ENCODE results near the gene SIGLEC7. TPM values are rescaled to one million over a fixed set of nuclear protein-coding genes. Genes with fewer than 3 reads are reported as not detected.

SIGLEC7 gene
- total RNA-seq, 2 donors from 2014 or later: 0.42 TPM; not detected in 1

GRCh38 chr19:51103926-51104341 is 38.2 kb upstream of the SIGLEC7 start:
- Mint-ChIP-seq H3K4me3 (no peak overlapping the region), H3K27ac (no peak overlapping the region), H3K27me3 (no peaks in the 10 kb centered on the region), H3K4me1 (peaks cover 39% of the 10 kb centered on the region), H3K36me3 (ENCODE audit: low read depth) (no peaks in the 10 kb centered on the region)
- H3K9me3 ChIP-seq (ENCODE audit: control insufficient read depth, low read length, poor library complexity, severe bottlenecking): no peaks in the 10 kb centered on the region
- DNase-seq: no peak
- no peak for ATAC-seq

GRCh38 chr19:51107406-51108065 is 34.6 kb upstream of the SIGLEC7 start:
- Mint-ChIP-seq H3K4me1 (peaks cover 30% of the 10 kb centered on the region), H3K36me3 (ENCODE audit: low read depth) (no peaks in the 10 kb centered on the region), H3K4me3 (peak overlapping the region; percentile 97), H3K27ac (peak overlapping the region; percentile 98), H3K27me3 (no peaks in the 10 kb centered on the region)
- DNase-seq (no peak), ATAC-seq (no peak)
- no peaks in the 10 kb centered on the region for H3K9me3 ChIP-seq (ENCODE audit: control insufficient read depth, low read length, poor library complexity, severe bottlenecking)

GRCh38 chr19:51108066-51108804 is 33.9 kb upstream of the SIGLEC7 start, which contains the start of gene CTU1:
CTU1 (minus strand) TSS chr19:51108409; CDS start chr19:51104569, 3,840 bp downstream.
- Mint-ChIP-seq H3K36me3 (ENCODE audit: low read depth) (no peaks in the 10 kb centered on the region), H3K4me1 (peaks cover 27% of the 10 kb centered on the region), H3K4me3 (peak within 1 kb of the TSS; percentile 97), H3K27me3 (no peaks in the 10 kb centered on the region), H3K27ac (peak within 1 kb of the TSS; percentile 98)
- ATAC-seq: peak; percentile 99
- no peaks in the 10 kb centered on the region for H3K9me3 ChIP-seq (ENCODE audit: control insufficient read depth, low read length, poor library complexity, severe bottlenecking)
- DNase-seq: peak; percentile 91 to 98 (median 95)

- H3K27me3 Mint-ChIP-seq: no peaks in the 10 kb centered on the region
- peak; percentile 59 for ATAC-seq
- no peaks in the 10 kb centered on the region for H3K9me3 ChIP-seq (ENCODE audit: control insufficient read depth, low read length, poor library complexity, severe bottlenecking)
- DNase-seq: no peak
- peak overlapping the region; percentile 98 for H3K27ac Mint-ChIP-seq
- peaks cover 28% of the 10 kb centered on the region for H3K4me1 Mint-ChIP-seq
- H3K4me3 Mint-ChIP-seq: peak overlapping the region; percentile 97
- H3K36me3 Mint-ChIP-seq (ENCODE audit: low read depth): no peaks in the 10 kb centered on the region
Measured at GRCh38 chr19:51108805-51109146, 33.3 kb upstream of the SIGLEC7 start.

GRCh38 chr19:51110666-51110971 is 31.5 kb upstream of the SIGLEC7 start:
- no peak for ATAC-seq
- no peaks in the 10 kb centered on the region for H3K9me3 ChIP-seq (ENCODE audit: control insufficient read depth, low read length, poor library complexity, severe bottlenecking)
- Mint-ChIP-seq H3K27me3 (no peaks in the 10 kb centered on the region), H3K4me3 (no peak overlapping the region), H3K27ac (no peak overlapping the region), H3K36me3 (ENCODE audit: low read depth) (no peaks in the 10 kb centered on the region), H3K4me1 (peaks cover 32% of the 10 kb centered on the region)
- DNase-seq: no peak

GRCh38 chr19:51111606-51112005 is 30.5 kb upstream of the SIGLEC7 start:
- Mint-ChIP-seq H3K4me3 (no peak overlapping the region), H3K36me3 (ENCODE audit: low read depth) (no peaks in the 10 kb centered on the region)
- DNase-seq: no peak

GRCh38 chr19:51114087-51114729 is 27.9 kb upstream of the SIGLEC7 start:
- Mint-ChIP-seq H3K27ac (no peak overlapping the region), H3K27me3 (no peaks in the 10 kb centered on the region), H3K4me1 (peaks cover 17% of the 10 kb centered on the region), H3K4me3 (no peak overlapping the region), H3K36me3 (ENCODE audit: low read depth) (no peaks in the 10 kb centered on the region)
- H3K9me3 ChIP-seq (ENCODE audit: control insufficient read depth, low read length, poor library complexity, severe bottlenecking): no peaks in the 10 kb centered on the region
- ATAC-seq (peak; percentile 35), DNase-seq (no peak)

More at GRCh38 chr19:51111606-51112005, 30.5 kb upstream of the SIGLEC7 start:
- no peaks in the 10 kb centered on the region for H3K27me3 Mint-ChIP-seq
- peaks cover 31% of the 10 kb centered on the region for H3K4me1 Mint-ChIP-seq
- ATAC-seq: no peak
- no peak overlapping the region for H3K27ac Mint-ChIP-seq
- no peaks in the 10 kb centered on the region for H3K9me3 ChIP-seq (ENCODE audit: control insufficient read depth, low read length, poor library complexity, severe bottlenecking)

- Mint-ChIP-seq H3K27ac (peak overlapping the region; percentile 34), H3K27me3 (no peaks in the 10 kb centered on the region), H3K4me1 (peaks cover 22% of the 10 kb centered on the region), H3K36me3 (ENCODE audit: low read depth) (no peaks in the 10 kb centered on the region), H3K4me3 (no peak overlapping the region)
- ATAC-seq (peak; percentile 71), DNase-seq (no peak)
- H3K9me3 ChIP-seq (ENCODE audit: control insufficient read depth, low read length, poor library complexity, severe bottlenecking): no peaks in the 10 kb centered on the region
Measured at GRCh38 chr19:51116736-51117286, 25.3 kb upstream of the SIGLEC7 start.

GRCh38 chr19:51119101-51119500 is 23.0 kb upstream of the SIGLEC7 start:
- ATAC-seq (no peak), DNase-seq (no peak)
- Mint-ChIP-seq H3K4me1 (peaks cover 36% of the 10 kb centered on the region), H3K36me3 (ENCODE audit: low read depth) (no peaks in the 10 kb centered on the region), H3K27me3 (no peaks in the 10 kb centered on the region), H3K4me3 (no peak overlapping the region), H3K27ac (peak overlapping the region; percentile 39)
- no peaks in the 10 kb centered on the region for H3K9me3 ChIP-seq (ENCODE audit: control insufficient read depth, low read length, poor library complexity, severe bottlenecking)

- Mint-ChIP-seq H3K36me3 (ENCODE audit: low read depth) (no peaks in the 10 kb centered on the region), H3K4me1 (peaks cover 39% of the 10 kb centered on the region), H3K27ac (peak overlapping the region; percentile 39), H3K27me3 (no peaks in the 10 kb centered on the region), H3K4me3 (no peak overlapping the region)
- DNase-seq (no peak), ATAC-seq (no peak)
- no peaks in the 10 kb centered on the region for H3K9me3 ChIP-seq (ENCODE audit: control insufficient read depth, low read length, poor library complexity, severe bottlenecking)
Measured at GRCh38 chr19:51119611-51120010, 22.5 kb upstream of the SIGLEC7 start.

GRCh38 chr19:51120160-51120559 is 21.9 kb upstream of the SIGLEC7 start:
- no peak overlapping the region for H3K4me3 Mint-ChIP-seq
- ATAC-seq: no peak
- no peak for DNase-seq
- peaks cover 40% of the 10 kb centered on the region for H3K4me1 Mint-ChIP-seq
- H3K27ac Mint-ChIP-seq: peak overlapping the region; percentile 39
- H3K36me3 Mint-ChIP-seq (ENCODE audit: low read depth): no peaks in the 10 kb centered on the region
- H3K27me3 Mint-ChIP-seq: no peaks in the 10 kb centered on the region
- H3K9me3 ChIP-seq (ENCODE audit: control insufficient read depth, low read length, poor library complexity, severe bottlenecking): no peaks in the 10 kb centered on the region

- no peak overlapping the region for H3K27ac Mint-ChIP-seq
- peaks cover 38% of the 10 kb centered on the region for H3K4me1 Mint-ChIP-seq
- no peak overlapping the region for H3K4me3 Mint-ChIP-seq
- DNase-seq (no peak), ATAC-seq (no peak)
- no peaks in the 10 kb centered on the region for H3K27me3 Mint-ChIP-seq
- no peaks in the 10 kb centered on the region for H3K36me3 Mint-ChIP-seq (ENCODE audit: low read depth)
- H3K9me3 ChIP-seq (ENCODE audit: control insufficient read depth, low read length, poor library complexity, severe bottlenecking): no peaks in the 10 kb centered on the region
Measured at GRCh38 chr19:51121257-51121656, 20.8 kb upstream of the SIGLEC7 start.
